Activated CD8-positive, alpha-beta memory T cell treated with anti-CD3 and anti-CD28 coated beads, Interleukin-2, amount 50 U/mL, for 24 hours (primary cell): ENCODE data around the gene XIAP.
A peak's percentile ranks its signal among the peaks of the same experiment; 100 is the strongest.

Source experiments
- DNase-seq: peaks from one replicate; pipeline ENCODE4 v3.0.0-alpha.2; 2020; ENCODE audit errors: extremely low read depth

Gene XIAP

GRCh38 chrX:123960956-123961267 is 101.1 kb downstream of the XIAP start:
- no peak for DNase-seq

GRCh38 chrX:123961268-123962005 is 101.6 kb downstream of the XIAP start, which contains the start of gene STAG2:
Gene STAG2, plus strand, starts transcription at chrX:123961706. Its CDS starts 60,922 bp downstream, at chrX:124022628.
- DNase-seq = no peak

GRCh38 chrX:123962006-123962467 is 102.2 kb downstream of the XIAP start:
- no peak for DNase-seq

GRCh38 chrX:123962794-123963373 is 103.0 kb downstream of the XIAP start:
- DNase-seq = peak; percentile 66
